Adipose tissue (tissue), 3 donors: ENCODE data around the gene PKP2. TPM values are rescaled to one million over a fixed set of nuclear protein-coding genes. Genes with fewer than 3 reads are reported as not detected.

Source experiments
- H3K27ac ChIP-seq: one replicate; pipeline ENCODE4 v1.5.1; 2013; ENCODE audit warnings: low read depth, low read length
- WGBS, 3 donors: extraction: QIAGEN DNeasy Blood & Tissue Kit; methylation state at CpG; one replicate each; pipeline ENCODE4 v1.1.7; 2013; 5-methylcytosine and 5-hydroxymethylcytosine counted together
- polyA plus RNA-seq, 3 donors: library from polyadenylated mRNA; stranded (reverse); fragments of 200-250 nt; gene quantifications; one replicate each; pipeline ENCODE4 v1.2.3, GENCODE V29; 2013
- donor health status: healthy with polysubstance abuse.
- donor health status: Bipolar disorder and iron deficiency.
- donor health status: healthy.

Gene PKP2
- polyA plus RNA-seq, 3 donors, result 2.3 to 9.4 (median 3.7) TPM

- H3K27ac ChIP-seq, result no peak overlapping the region
- WGBS, 3 donors, result 50 to 62% (median 54%) methylated on average over 3 of the region's 3 CpGs
These were observed 113.5 kb downstream of the PKP2 start for GRCh38 chr12:32783029-32783428.

- 57 to 63% (median 58%) methylated on average over 1 of the region's 1 CpG for WGBS, 3 donors
- H3K27ac ChIP-seq, result no peak overlapping the region
These were observed 116.5 kb downstream of the PKP2 start for GRCh38 chr12:32780071-32780470.

GRCh38 chr12:32777691-32778175, 118.8 kb downstream of the PKP2 start:
- no peak overlapping the region for H3K27ac ChIP-seq
- WGBS, 3 donors, result 66 to 74% (median 71%) methylated on average over 6 of the region's 6 CpGs

GRCh38 chr12:32777159-32777558, 119.4 kb downstream of the PKP2 start:
- 52 to 73% (median 69%) methylated on average over 5 of the region's 5 CpGs for WGBS, 3 donors
- H3K27ac ChIP-seq, result no peak overlapping the region

GRCh38 chr12:32776258-32776657, 120.3 kb downstream of the PKP2 start:
- WGBS, 3 donors, result 70 to 85% (median 82%) methylated on average over 4 of the region's 4 CpGs

GRCh38 chr12:32773691-32774090, 122.9 kb downstream of the PKP2 start:
- 36 to 56% (median 42%) methylated on average over 6 of the region's 6 CpGs for WGBS, 3 donors
- H3K27ac ChIP-seq, result no peak overlapping the region

More at GRCh38 chr12:32776258-32776657, 120.3 kb downstream of the PKP2 start:
- no peak overlapping the region for H3K27ac ChIP-seq

GRCh38 chr12:32770141-32770540, 126.4 kb downstream of the PKP2 start:
- no peak overlapping the region for H3K27ac ChIP-seq
- WGBS, 3 donors, result 46 to 70% (median 52%) methylated on average over 1 of the region's 1 CpG

- H3K27ac ChIP-seq, result no peak overlapping the region
- 56 to 70% (median 69%) methylated on average over 4 of the region's 4 CpGs for WGBS, 3 donors
These were observed 128.1 kb downstream of the PKP2 start for GRCh38 chr12:32768518-32768917.

- WGBS, 3 donors, result 69 to 78% (median 71%) methylated on average over 4 of the region's 4 CpGs
- H3K27ac ChIP-seq, result no peak overlapping the region
These were observed 130.7 kb downstream of the PKP2 start for GRCh38 chr12:32765906-32766305.

GRCh38 chr12:32761716-32762115, 134.9 kb downstream of the PKP2 start:
- WGBS, 3 donors, result 32 to 61% (median 52%) methylated on average over 1 of the region's 1 CpG
- no peak overlapping the region for H3K27ac ChIP-seq

GRCh38 chr12:32757157-32757556, 139.4 kb downstream of the PKP2 start:
- WGBS, 3 donors, result 79 to 93% (median 89%) methylated on average over 3 of the region's 3 CpGs
- H3K27ac ChIP-seq, result no peak overlapping the region

GRCh38 chr12:32756476-32757066, 140.0 kb downstream of the PKP2 start:
- no peak overlapping the region for H3K27ac ChIP-seq

GRCh38 chr12:32755654-32756475, 140.7 kb downstream of the PKP2 start, which contains the start of gene YARS2:
Gene YARS2 (minus strand): TSS chr12:32755897. CDS start chr12:32755874, 23 bp downstream.
- WGBS, 3 donors, result 0% methylated on average over 39 of the region's 39 CpGs

More at GRCh38 chr12:32756476-32757066, 140.0 kb downstream of the PKP2 start:
- 35 to 41% (median 40%) methylated on average over 8 of the region's 8 CpGs for WGBS, 3 donors

GRCh38 chr12:32755051-32755653, 141.4 kb downstream of the PKP2 start:
- 0 to 1% (median 0%) methylated on average over 40 of the region's 40 CpGs for WGBS, 3 donors
- no peak overlapping the region for H3K27ac ChIP-seq

More at GRCh38 chr12:32755654-32756475, 140.7 kb downstream of the PKP2 start, which contains the start of gene YARS2:
- no peak within 1 kb of the TSS for H3K27ac ChIP-seq

GRCh38 chr12:32754111-32754510, 142.5 kb downstream of the PKP2 start:
- 29 to 39% (median 38%) methylated on average over 2 of the region's 2 CpGs for WGBS, 3 donors
- H3K27ac ChIP-seq, result no peak overlapping the region

GRCh38 chr12:32753605-32754004, 143.0 kb downstream of the PKP2 start:
- no peak overlapping the region for H3K27ac ChIP-seq
- 31 to 69% (median 67%) methylated on average over 4 of the region's 4 CpGs for WGBS, 3 donors

GRCh38 chr12:32743264-32743663, 153.3 kb downstream of the PKP2 start:
- WGBS, 3 donors, result 94 to 100% (median 97%) methylated on average over 2 of the region's 2 CpGs
- no peak overlapping the region for H3K27ac ChIP-seq

GRCh38 chr12:32742133-32742532, 154.4 kb downstream of the PKP2 start:
- WGBS, 3 donors, result 96 to 98% (median 97%) methylated on average over 10 of the region's 10 CpGs
- H3K27ac ChIP-seq, result no peak overlapping the region
